WTC11 (cell line): Measurements from ENCODE around the gene URM1. TPM values are rescaled to one million over a fixed set of nuclear protein-coding genes. Genes with fewer than 3 reads are reported as not detected.

Experiments used
- ATAC-seq: fragments of 200-7000 bp; cut with Tn5 transposase; 2 replicates; pipeline ENCODE4 v1.10.0; 2021; ENCODE audit warnings: mild to moderate bottlenecking, moderate library complexity
- CTCF ChIA-PET: fragments of 300-600 bp; sonication (Branson Sonifier 250); formaldehyde crosslinking; loops from one replicate; lab custom pipeline; 2021; ENCODE audit warnings: antibody characterized with exemption; lab: Charles Lee
- POLR2A ChIA-PET: fragments of 350-600 bp; sonication (Branson Sonifier 250); formaldehyde crosslinking; loops from one replicate; lab custom pipeline; 2021; ENCODE audit warnings: antibody characterized with exemption; lab: Charles Lee
- DNase-seq: peaks from one replicate; pipeline ENCODE4 v3.0.0; 2021; ENCODE audit warnings: low spot score
- H3K27ac Mint-ChIP-seq: 2 replicates; pipeline ENCODE4 v1.8.0; 2021; ENCODE audit warnings: mixed read lengths
- H3K27me3 Mint-ChIP-seq: 2 replicates; pipeline ENCODE4 v1.8.0; 2021; ENCODE audit warnings: low read depth, mild to moderate bottlenecking, moderate library complexity, mixed read lengths
- H3K36me3 Mint-ChIP-seq: 2 replicates; pipeline ENCODE4 v1.8.0; 2021; ENCODE audit warnings: mixed read lengths
- H3K4me1 Mint-ChIP-seq: 2 replicates; pipeline ENCODE4 v1.8.0; 2022; ENCODE audit warnings: mixed read lengths
- H3K4me3 Mint-ChIP-seq: 2 replicates; pipeline ENCODE4 v1.8.0; 2021; ENCODE audit warnings: mild to moderate bottlenecking, moderate library complexity, mixed read lengths
- H3K9me3 Mint-ChIP-seq: 2 replicates; pipeline ENCODE4 v1.8.0; 2021; ENCODE audit warnings: mixed read lengths
- CREB1 ChIP-seq: sonication (generic); formaldehyde crosslinking; IDR thresholded peaks from 2 replicates; pipeline ENCODE4 v1.8.0; 2023; ENCODE audit warnings: mild to moderate bottlenecking, missing genetic modification reagents
- EMX1 ChIP-seq: fragments of 250-450 bp; sonication (Bioruptor Pico); IDR thresholded peaks from 2 replicates; pipeline ENCODE4 v1.8.0; 2021; ENCODE audit warnings: mild to moderate bottlenecking
- FOXJ3 ChIP-seq: sonication (generic); formaldehyde crosslinking; IDR thresholded peaks from 2 replicates; pipeline ENCODE4 v1.9.0; 2021; ENCODE audit warnings: missing genetic modification reagents, mild to moderate bottlenecking, borderline replicate concordance
- GABPB1 ChIP-seq: sonication (generic); formaldehyde crosslinking; IDR thresholded peaks from 2 replicates; pipeline ENCODE4 v1.8.1; 2023; ENCODE audit warnings: mild to moderate bottlenecking, missing genetic modification reagents
- GTF2I ChIP-seq: fragments of 250-450 bp; sonication (Bioruptor Pico); conservative IDR thresholded peaks from 2 replicates; pipeline ENCODE4 v1.4.0; 2021; ENCODE audit warnings: mild to moderate bottlenecking
- HMGA2 ChIP-seq: fragments of 250-450 bp; sonication (Bioruptor Pico); IDR thresholded peaks from 2 replicates; pipeline ENCODE4 v1.4.0; 2021; ENCODE audit warnings: mild to moderate bottlenecking, moderate library complexity
- NFATC4 ChIP-seq: fragments of 250-450 bp; sonication (Bioruptor Pico); IDR thresholded peaks from 2 replicates; pipeline ENCODE4 v1.9.0; 2021; ENCODE audit warnings: mild to moderate bottlenecking
- NFE2L1 ChIP-seq: sonication (generic); formaldehyde crosslinking; IDR thresholded peaks from 2 replicates; pipeline ENCODE4 v1.8.1; 2023; ENCODE audit warnings: missing genetic modification reagents
- RORB ChIP-seq: fragments of 250-450 bp; sonication (Bioruptor Pico); IDR thresholded peaks from 2 replicates; pipeline ENCODE4 v1.9.0; 2021; ENCODE audit warnings: mild to moderate bottlenecking
- ZBTB21 ChIP-seq: sonication (generic); formaldehyde crosslinking; IDR thresholded peaks from 2 replicates; pipeline ENCODE4 v1.8.1; 2023; ENCODE audit warnings: mild to moderate bottlenecking, missing genetic modification reagents, borderline replicate concordance
- ZNF138 ChIP-seq: sonication (generic); formaldehyde crosslinking; conservative IDR thresholded peaks from 2 replicates; pipeline ENCODE4 v1.8.1; 2022; ENCODE audit warnings: mild to moderate bottlenecking, moderate library complexity, missing genetic modification reagents
- ZNF232 ChIP-seq: sonication (generic); formaldehyde crosslinking; IDR thresholded peaks from 2 replicates; pipeline ENCODE4 v1.8.0; 2022; ENCODE audit warnings: mild to moderate bottlenecking, missing genetic modification reagents
- ZNF317 ChIP-seq: sonication (generic); formaldehyde crosslinking; IDR thresholded peaks from 2 replicates; pipeline ENCODE4 v1.8.1; 2023; ENCODE audit warnings: low read depth, mild to moderate bottlenecking, moderate library complexity, missing genetic modification reagents, borderline replicate concordance
- ZNF671 ChIP-seq: fragments of 250-450 bp; sonication (Bioruptor Pico); IDR thresholded peaks from 2 replicates; pipeline ENCODE4 v1.8.0; 2021; ENCODE audit warnings: mild to moderate bottlenecking
- total RNA-seq: library from RNA; stranded (reverse); gene quantifications from 3 replicates; pipeline ENCODE4 v1.2.3, GENCODE V29; 2021
- TF ChIP-seq, protein P1 (sequence below): sonication (generic); formaldehyde crosslinking; IDR thresholded peaks from 2 replicates; pipeline ENCODE4 v1.8.1; 2023; ENCODE audit warnings: mild to moderate bottlenecking, moderate library complexity, missing genetic modification reagents
- TF ChIP-seq, protein P2 (sequence below): sonication (generic); formaldehyde crosslinking; conservative IDR thresholded peaks from 2 replicates; pipeline ENCODE4 v1.8.1; 2022; ENCODE audit warnings: mild to moderate bottlenecking, missing genetic modification reagents
- TF ChIP-seq, protein P3 (sequence below): fragments of 250-450 bp; sonication (Bioruptor Pico); IDR thresholded peaks from 2 replicates; pipeline ENCODE4 v1.9.0; 2021; ENCODE audit warnings: mild to moderate bottlenecking, borderline replicate concordance
- TF ChIP-seq, protein P4 (sequence below): sonication (generic); formaldehyde crosslinking; IDR thresholded peaks from 2 replicates; pipeline ENCODE4 v1.8.1; 2022; ENCODE audit warnings: missing genetic modification reagents, borderline replicate concordance
- TF ChIP-seq, protein P5 (sequence below): sonication (generic); formaldehyde crosslinking; IDR thresholded peaks from 2 replicates; pipeline ENCODE4 v1.8.1; 2023; ENCODE audit warnings: mild to moderate bottlenecking, missing genetic modification reagents, moderate library complexity
- TF ChIP-seq, protein P6 (sequence below): sonication (generic); formaldehyde crosslinking; IDR thresholded peaks from 2 replicates; pipeline ENCODE4 v1.8.1; 2023; ENCODE audit warnings: mild to moderate bottlenecking, missing genetic modification reagents
- TF ChIP-seq, protein P7 (sequence below): sonication (generic); formaldehyde crosslinking; conservative IDR thresholded peaks from 2 replicates; pipeline ENCODE4 v1.8.1; 2023; ENCODE audit warnings: mild to moderate bottlenecking, low read depth, missing genetic modification reagents, moderate library complexity

The URM1 gene
- total RNA-seq, 1 experiment from 2014 or later = 67.9 TPM

DNA sequence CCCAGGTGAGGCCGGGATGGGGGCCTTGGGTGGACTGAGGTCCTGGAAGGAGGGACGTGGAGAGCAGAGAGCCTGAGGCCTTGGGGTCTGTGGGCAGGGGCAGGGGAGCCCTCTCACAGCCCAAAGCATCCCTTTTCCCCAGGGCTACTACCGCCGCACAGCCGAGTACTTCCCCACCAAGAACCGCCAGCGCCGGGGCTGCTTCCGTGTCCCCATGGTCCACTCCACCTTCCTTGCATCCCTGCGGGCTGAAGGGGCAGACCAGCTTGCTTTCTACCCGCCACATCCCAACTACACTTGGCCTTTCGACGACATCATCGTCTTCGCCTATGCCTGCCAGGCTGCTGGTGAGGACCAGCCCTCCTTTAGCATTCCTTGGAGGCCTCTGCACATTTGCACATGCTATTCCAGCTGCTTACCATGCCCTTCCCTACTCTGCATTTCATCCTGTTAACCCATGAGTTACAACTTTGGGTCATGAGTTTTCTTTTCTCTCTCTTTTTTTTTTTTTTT is 53.1 kb downstream of the URM1 start:
- no peaks in the 10 kb centered on the region for H3K9me3 Mint-ChIP-seq
- ATAC-seq = no peak
- H3K4me1 Mint-ChIP-seq = peaks cover 9% of the 10 kb centered on the region
- CTCF ChIA-PET = interaction anchor here (0.6 to 2.1 kb wide), 4 partner anchors 15 to 439 kb away, joined by 3 to 7 read pairs (median 4); no protein-coding TSS in a partner anchor
- H3K36me3 Mint-ChIP-seq = no peaks in the 10 kb centered on the region
- DNase-seq = no peak
- H3K27ac Mint-ChIP-seq = no peak overlapping the region
- H3K27me3 Mint-ChIP-seq = peaks cover 24% of the 10 kb centered on the region
- POLR2A ChIA-PET = no interaction called here
- TF ChIP-seq FOXJ3 = no peak
- TF ChIP-seq, protein P1, sequence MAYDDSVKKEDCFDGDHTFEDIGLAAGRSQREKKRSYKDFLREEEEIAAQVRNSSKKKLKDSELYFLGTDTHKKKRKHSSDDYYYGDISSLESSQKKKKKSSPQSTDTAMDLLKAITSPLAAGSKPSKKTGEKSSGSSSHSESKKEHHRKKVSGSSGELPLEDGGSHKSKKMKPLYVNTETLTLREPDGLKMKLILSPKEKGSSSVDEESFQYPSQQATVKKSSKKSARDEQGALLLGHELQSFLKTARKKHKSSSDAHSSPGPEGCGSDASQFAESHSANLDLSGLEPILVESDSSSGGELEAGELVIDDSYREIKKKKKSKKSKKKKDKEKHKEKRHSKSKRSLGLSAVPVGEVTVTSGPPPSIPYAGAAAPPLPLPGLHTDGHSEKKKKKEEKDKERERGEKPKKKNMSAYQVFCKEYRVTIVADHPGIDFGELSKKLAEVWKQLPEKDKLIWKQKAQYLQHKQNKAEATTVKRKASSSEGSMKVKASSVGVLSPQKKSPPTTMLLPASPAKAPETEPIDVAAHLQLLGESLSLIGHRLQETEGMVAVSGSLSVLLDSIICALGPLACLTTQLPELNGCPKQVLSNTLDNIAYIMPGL (CRISPR knock-in tag) = no peak
- TF ChIP-seq, protein P2, sequence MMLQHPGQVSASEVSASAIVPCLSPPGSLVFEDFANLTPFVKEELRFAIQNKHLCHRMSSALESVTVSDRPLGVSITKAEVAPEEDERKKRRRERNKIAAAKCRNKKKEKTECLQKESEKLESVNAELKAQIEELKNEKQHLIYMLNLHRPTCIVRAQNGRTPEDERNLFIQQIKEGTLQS (CRISPR knock-in tag) = no peak
- no peak for TF ChIP-seq ZNF138
- TF ChIP-seq ZNF671 (CRISPR knock-in tag) = no peak
- TF ChIP-seq, protein P3, sequence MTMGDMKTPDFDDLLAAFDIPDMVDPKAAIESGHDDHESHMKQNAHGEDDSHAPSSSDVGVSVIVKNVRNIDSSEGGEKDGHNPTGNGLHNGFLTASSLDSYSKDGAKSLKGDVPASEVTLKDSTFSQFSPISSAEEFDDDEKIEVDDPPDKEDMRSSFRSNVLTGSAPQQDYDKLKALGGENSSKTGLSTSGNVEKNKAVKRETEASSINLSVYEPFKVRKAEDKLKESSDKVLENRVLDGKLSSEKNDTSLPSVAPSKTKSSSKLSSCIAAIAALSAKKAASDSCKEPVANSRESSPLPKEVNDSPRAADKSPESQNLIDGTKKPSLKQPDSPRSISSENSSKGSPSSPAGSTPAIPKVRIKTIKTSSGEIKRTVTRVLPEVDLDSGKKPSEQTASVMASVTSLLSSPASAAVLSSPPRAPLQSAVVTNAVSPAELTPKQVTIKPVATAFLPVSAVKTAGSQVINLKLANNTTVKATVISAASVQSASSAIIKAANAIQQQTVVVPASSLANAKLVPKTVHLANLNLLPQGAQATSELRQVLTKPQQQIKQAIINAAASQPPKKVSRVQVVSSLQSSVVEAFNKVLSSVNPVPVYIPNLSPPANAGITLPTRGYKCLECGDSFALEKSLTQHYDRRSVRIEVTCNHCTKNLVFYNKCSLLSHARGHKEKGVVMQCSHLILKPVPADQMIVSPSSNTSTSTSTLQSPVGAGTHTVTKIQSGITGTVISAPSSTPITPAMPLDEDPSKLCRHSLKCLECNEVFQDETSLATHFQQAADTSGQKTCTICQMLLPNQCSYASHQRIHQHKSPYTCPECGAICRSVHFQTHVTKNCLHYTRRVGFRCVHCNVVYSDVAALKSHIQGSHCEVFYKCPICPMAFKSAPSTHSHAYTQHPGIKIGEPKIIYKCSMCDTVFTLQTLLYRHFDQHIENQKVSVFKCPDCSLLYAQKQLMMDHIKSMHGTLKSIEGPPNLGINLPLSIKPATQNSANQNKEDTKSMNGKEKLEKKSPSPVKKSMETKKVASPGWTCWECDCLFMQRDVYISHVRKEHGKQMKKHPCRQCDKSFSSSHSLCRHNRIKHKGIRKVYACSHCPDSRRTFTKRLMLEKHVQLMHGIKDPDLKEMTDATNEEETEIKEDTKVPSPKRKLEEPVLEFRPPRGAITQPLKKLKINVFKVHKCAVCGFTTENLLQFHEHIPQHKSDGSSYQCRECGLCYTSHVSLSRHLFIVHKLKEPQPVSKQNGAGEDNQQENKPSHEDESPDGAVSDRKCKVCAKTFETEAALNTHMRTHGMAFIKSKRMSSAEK = no peak
- TF ChIP-seq, protein P4, sequence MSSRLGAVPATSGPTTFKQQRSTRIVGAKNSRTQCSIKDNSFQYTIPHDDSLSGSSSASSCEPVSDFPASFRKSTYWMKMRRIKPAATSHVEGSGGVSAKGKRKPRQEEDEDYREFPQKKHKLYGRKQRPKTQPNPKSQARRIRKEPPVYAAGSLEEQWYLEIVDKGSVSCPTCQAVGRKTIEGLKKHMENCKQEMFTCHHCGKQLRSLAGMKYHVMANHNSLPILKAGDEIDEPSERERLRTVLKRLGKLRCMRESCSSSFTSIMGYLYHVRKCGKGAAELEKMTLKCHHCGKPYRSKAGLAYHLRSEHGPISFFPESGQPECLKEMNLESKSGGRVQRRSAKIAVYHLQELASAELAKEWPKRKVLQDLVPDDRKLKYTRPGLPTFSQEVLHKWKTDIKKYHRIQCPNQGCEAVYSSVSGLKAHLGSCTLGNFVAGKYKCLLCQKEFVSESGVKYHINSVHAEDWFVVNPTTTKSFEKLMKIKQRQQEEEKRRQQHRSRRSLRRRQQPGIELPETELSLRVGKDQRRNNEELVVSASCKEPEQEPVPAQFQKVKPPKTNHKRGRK = no peak
- no peak for TF ChIP-seq GTF2I
- no peak for TF ChIP-seq ZNF232 (CRISPR knock-in tag)
- TF ChIP-seq RORB (CRISPR knock-in tag) = no peak
- TF ChIP-seq, protein P5, sequence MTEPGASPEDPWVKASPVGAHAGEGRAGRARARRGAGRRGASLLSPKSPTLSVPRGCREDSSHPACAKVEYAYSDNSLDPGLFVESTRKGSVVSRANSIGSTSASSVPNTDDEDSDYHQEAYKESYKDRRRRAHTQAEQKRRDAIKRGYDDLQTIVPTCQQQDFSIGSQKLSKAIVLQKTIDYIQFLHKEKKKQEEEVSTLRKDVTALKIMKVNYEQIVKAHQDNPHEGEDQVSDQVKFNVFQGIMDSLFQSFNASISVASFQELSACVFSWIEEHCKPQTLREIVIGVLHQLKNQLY = no peak
- no peak for TF ChIP-seq ZBTB21 (CRISPR knock-in tag)
- no peak for TF ChIP-seq NFATC4 (CRISPR knock-in tag)
- no peak for TF ChIP-seq NFE2L1
- no peak overlapping the region for H3K4me3 Mint-ChIP-seq

DNA sequence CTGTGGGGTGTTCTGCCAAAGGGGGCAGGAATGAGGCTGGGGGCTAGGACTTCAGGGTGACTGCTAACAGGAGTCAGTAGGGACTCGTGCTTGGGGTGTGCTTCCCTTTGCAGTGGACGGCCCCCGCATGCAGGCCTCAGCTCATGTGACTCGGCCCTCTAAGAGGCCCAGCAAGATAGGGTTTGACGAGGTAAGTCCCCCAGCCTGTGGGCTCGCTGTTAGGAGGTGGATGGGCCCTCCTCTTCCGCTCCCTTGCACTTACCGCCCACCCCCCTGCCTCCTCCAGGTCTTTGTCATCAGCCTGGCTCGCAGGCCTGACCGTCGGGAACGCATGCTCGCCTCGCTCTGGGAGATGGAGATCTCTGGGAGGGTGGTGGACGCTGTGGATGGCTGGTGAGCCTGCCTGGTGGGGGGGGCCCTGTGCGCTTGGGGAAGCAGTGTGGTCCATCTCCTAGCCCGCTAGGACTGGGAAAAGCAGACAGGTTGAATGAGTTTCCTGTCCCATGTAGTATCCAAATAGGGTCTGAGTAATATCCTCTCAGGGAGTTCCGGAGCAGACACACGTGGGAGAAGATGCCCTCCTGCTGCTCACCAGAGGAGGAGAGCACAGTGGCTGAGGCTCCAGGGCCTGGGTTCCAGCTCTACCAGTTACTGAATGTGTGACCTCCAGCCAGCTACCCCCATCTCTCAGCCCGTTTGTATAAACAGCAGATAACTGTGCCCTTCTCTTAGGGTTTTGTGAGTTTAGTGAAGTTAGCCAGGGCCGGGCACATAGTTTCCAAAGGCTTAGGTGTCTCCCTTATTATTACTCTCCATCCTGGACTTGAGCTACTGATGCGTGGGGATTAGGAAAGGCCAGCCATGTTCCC is 57.7 kb downstream of the URM1 start:
- Mint-ChIP-seq H3K27ac (no peak overlapping the region), H3K4me1 (peaks cover 2% of the 10 kb centered on the region; the same call in 1 of the 2 replicates), H3K9me3 (no peaks in the 10 kb centered on the region), H3K36me3 (no peaks in the 10 kb centered on the region), H3K4me3 (no peak overlapping the region), H3K27me3 (no peaks in the 10 kb centered on the region)
- ATAC-seq (peak; percentile 46), DNase-seq (no peak)
- CTCF ChIA-PET = interaction anchor here (0.5 to 5.6 kb wide), 11 partner anchors 9 to 208 kb away, joined by 3 to 44 read pairs (median 3); partner anchors contain the start of genes CERCAM and ODF2
- POLR2A ChIA-PET = interaction anchor here (0.7 kb wide), 1 partner anchor 153 kb away, joined by 3 read pairs; the partner anchor contains the start of genes GOLGA2 and SWI5
- TF ChIP-seq, protein P6, sequence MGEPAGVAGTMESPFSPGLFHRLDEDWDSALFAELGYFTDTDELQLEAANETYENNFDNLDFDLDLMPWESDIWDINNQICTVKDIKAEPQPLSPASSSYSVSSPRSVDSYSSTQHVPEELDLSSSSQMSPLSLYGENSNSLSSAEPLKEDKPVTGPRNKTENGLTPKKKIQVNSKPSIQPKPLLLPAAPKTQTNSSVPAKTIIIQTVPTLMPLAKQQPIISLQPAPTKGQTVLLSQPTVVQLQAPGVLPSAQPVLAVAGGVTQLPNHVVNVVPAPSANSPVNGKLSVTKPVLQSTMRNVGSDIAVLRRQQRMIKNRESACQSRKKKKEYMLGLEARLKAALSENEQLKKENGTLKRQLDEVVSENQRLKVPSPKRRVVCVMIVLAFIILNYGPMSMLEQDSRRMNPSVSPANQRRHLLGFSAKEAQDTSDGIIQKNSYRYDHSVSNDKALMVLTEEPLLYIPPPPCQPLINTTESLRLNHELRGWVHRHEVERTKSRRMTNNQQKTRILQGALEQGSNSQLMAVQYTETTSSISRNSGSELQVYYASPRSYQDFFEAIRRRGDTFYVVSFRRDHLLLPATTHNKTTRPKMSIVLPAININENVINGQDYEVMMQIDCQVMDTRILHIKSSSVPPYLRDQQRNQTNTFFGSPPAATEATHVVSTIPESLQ = no peak
- TF ChIP-seq EMX1 (no peak), GABPB1 (no peak), CREB1 (CRISPR knock-in tag) (no peak), ZNF317 (CRISPR knock-in tag) (no peak), HMGA2 (CRISPR knock-in tag) (no peak), NFE2L1 (no peak)
- TF ChIP-seq, protein P7, sequence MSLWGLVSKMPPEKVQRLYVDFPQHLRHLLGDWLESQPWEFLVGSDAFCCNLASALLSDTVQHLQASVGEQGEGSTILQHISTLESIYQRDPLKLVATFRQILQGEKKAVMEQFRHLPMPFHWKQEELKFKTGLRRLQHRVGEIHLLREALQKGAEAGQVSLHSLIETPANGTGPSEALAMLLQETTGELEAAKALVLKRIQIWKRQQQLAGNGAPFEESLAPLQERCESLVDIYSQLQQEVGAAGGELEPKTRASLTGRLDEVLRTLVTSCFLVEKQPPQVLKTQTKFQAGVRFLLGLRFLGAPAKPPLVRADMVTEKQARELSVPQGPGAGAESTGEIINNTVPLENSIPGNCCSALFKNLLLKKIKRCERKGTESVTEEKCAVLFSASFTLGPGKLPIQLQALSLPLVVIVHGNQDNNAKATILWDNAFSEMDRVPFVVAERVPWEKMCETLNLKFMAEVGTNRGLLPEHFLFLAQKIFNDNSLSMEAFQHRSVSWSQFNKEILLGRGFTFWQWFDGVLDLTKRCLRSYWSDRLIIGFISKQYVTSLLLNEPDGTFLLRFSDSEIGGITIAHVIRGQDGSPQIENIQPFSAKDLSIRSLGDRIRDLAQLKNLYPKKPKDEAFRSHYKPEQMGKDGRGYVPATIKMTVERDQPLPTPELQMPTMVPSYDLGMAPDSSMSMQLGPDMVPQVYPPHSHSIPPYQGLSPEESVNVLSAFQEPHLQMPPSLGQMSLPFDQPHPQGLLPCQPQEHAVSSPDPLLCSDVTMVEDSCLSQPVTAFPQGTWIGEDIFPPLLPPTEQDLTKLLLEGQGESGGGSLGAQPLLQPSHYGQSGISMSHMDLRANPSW (CRISPR knock-in tag) = no peak
